HG03066 (cell line): ENCODE measurements around the gene KATNB1.

Experiments
- ATAC-seq: cut with Tn5 transposase; IDR thresholded peaks from one replicate; pipeline ENCODE4 v1.9.1; 2021; ENCODE audit warnings: low read depth; ENCODE audit not compliant: unreplicated experiment

The KATNB1 gene

GRCh38 chr16:57802341-57803133 lies 67.0 kb downstream of the KATNB1 start, which contains the start of gene KIFC3:
Gene KIFC3 (minus strand): TSS chr16:57802491. CDS start chr16:57798243, 4,248 bp downstream.
- ATAC-seq: no peak

GRCh38 chr16:57803134-57803990 lies 67.8 kb downstream of the KATNB1 start:
- no peak for ATAC-seq

- no peak for ATAC-seq
These were observed 68.7 kb downstream of the KATNB1 start for GRCh38 chr16:57804111-57804837.

- ATAC-seq: no peak
These were observed 69.6 kb downstream of the KATNB1 start for GRCh38 chr16:57805176-57805575.
